GM12878 (cell line): ENCODE measurements around the gene FLRT1. TPM values are rescaled to one million over a fixed set of nuclear protein-coding genes. Genes with fewer than 3 reads are reported as not detected.

ENCODE experiments used
- ATAC-seq: fragments of 200-7000 bp; cut with Tn5 transposase; 3 replicates; pipeline ENCODE4 v1.9.1; 2020; ENCODE audit warnings: mild to moderate bottlenecking, moderate library complexity
- BruUV-seq: library from RNA; stranded (reverse); fragments of 400-500 nt; replicated peaks from 2 replicates; lab custom pipeline; 2021; lab: Mats Ljungman, UMichigan
- CTCF ChIA-PET: fragments of 300-600 bp; sonication (Branson Sonifier 250); formaldehyde crosslinking; extraction: SDS; loops from one replicate; lab custom pipeline; 2021; ENCODE audit warnings: inconsistent platforms; lab: Yijun Ruan, JAX
- POLR2A ChIA-PET: fragments of 350-600 bp; formaldehyde crosslinking; extraction: SDS; loops from one replicate; lab custom pipeline; 2021; ENCODE audit warnings: inconsistent platforms; lab: Charles Lee
- RAD21 ChIA-PET: fragments of 300-600 bp; sonication (Branson Sonifier 250); formaldehyde crosslinking; loops from one replicate; lab custom pipeline; 2023; ENCODE audit warnings: antibody characterized with exemption; ENCODE audit not compliant: unreplicated experiment; lab: Charles Lee
- SMC1A ChIA-PET: fragments of 300-600 bp; sonication (Branson Sonifier 250); formaldehyde crosslinking; loops from one replicate; lab custom pipeline; 2023; ENCODE audit not compliant: unreplicated experiment, uncharacterized antibody; lab: Charles Lee
- DNase-seq: peaks from one replicate; pipeline ENCODE4 v3.0.0-alpha.2; 2011; ENCODE audit warnings: low read depth, low spot score
- FAIRE-seq: peaks from 3 replicates; lab custom pipeline; 2011; peaks lifted over from hg19 to GRCh38; lab: Jason Lieb, UNC
- H2AFZ ChIP-seq: 2 replicates; pipeline ENCODE4 v1.6.0; 2011; ENCODE audit warnings: low read depth, low read length, control low read depth; ENCODE audit not compliant: control insufficient read depth
- H3K27ac ChIP-seq: 2 replicates; pipeline ENCODE4 v1.5.1; 2011; ENCODE audit warnings: control low read depth; ENCODE audit not compliant: control insufficient read depth, insufficient read depth
- H3K27me3 ChIP-seq, 2 experiments: replicated peaks in 1 of 2; 2 replicates each; pipeline versions ENCODE4 v1.6.0 to v1.6.1; 2011; ENCODE audit warnings: low read length in 1 of 2; ENCODE audit not compliant: control insufficient read depth in 2 of 2, insufficient read depth in 2 of 2
- H3K36me3 ChIP-seq, 2 experiments: 2 replicates each; pipeline ENCODE4 v1.5.1; 2011; ENCODE audit warnings: low read length in 1 of 2; ENCODE audit not compliant: control insufficient read depth in 2 of 2, insufficient read depth in 2 of 2
- H3K4me1 ChIP-seq: 2 replicates; pipeline ENCODE4 v1.6.1; 2011; ENCODE audit warnings: mild to moderate bottlenecking, low read length, moderate library complexity, mixed read lengths; ENCODE audit not compliant: control insufficient read depth, insufficient read depth
- H3K4me2 ChIP-seq: 2 replicates; pipeline ENCODE4 v1.6.0; 2011; ENCODE audit warnings: control low read depth; ENCODE audit not compliant: control insufficient read depth, insufficient read depth
- H3K4me3 ChIP-seq: fragments of 200-600 bp; sonication (generic); 2 replicates; pipeline ENCODE4 v1.5.1; 2016
- H3K79me2 ChIP-seq: 2 replicates; pipeline ENCODE4 v1.6.0; 2011; ENCODE audit warnings: low read length; ENCODE audit not compliant: control insufficient read depth, insufficient read depth
- H3K9ac ChIP-seq: 2 replicates; pipeline ENCODE4 v1.8.0; 2011; ENCODE audit warnings: low read length, control low read depth, mixed read lengths; ENCODE audit not compliant: control insufficient read depth, insufficient read depth
- H3K9me3 ChIP-seq: replicated peaks from 3 replicates; pipeline ENCODE4 v1.5.1; 2011; ENCODE audit warnings: mild to moderate bottlenecking, low read length; ENCODE audit not compliant: control insufficient read depth, insufficient read depth
- H4K20me1 ChIP-seq: 2 replicates; pipeline ENCODE4 v1.6.0; 2011; ENCODE audit not compliant: control insufficient read depth, insufficient read depth
- ATF7 ChIP-seq: fragments of 450-650 bp; IDR thresholded peaks from 2 replicates; pipeline ENCODE4 v1.6.1; 2016; ENCODE audit warnings: low read depth, mild to moderate bottlenecking
- CBX5 ChIP-seq: sonication (generic); IDR thresholded peaks from 2 replicates; pipeline ENCODE4 v1.6.1; 2016; ENCODE audit warnings: low read depth, moderate library complexity, mild to moderate bottlenecking, inconsistent platforms
- HDGF ChIP-seq: fragments of 450-650 bp; IDR thresholded peaks from 2 replicates; pipeline ENCODE4 v1.6.1; 2016; ENCODE audit warnings: antibody characterized with exemption
- NRF1 ChIP-seq: conservative IDR thresholded peaks from 2 replicates; pipeline ENCODE4 v1.6.1; 2011; ENCODE audit warnings: mild to moderate bottlenecking, low read depth, low read length, improper control_type of control experiment
- SP1 ChIP-seq: IDR thresholded peaks from one replicate; pipeline ENCODE4 v1.6.1; 2011; ENCODE audit warnings: low read depth, low read length
- TCF7 ChIP-seq: IDR thresholded peaks from 2 replicates; pipeline ENCODE4 v1.6.1; 2014; ENCODE audit warnings: antibody characterized with exemption, borderline replicate concordance
- ZNF384 ChIP-seq: IDR thresholded peaks from 2 replicates; pipeline ENCODE4 v1.6.1; 2012; ENCODE audit warnings: low read depth, mild to moderate bottlenecking, low read length, improper control_type of control experiment, borderline replicate concordance
- WGBS: methylation state at CpG from one replicate; pipeline ENCODE4 v1.1.6; 2016; ENCODE audit warnings: low lambda C conversion rate; ENCODE audit not compliant: insufficient replicate concordance, insufficient coverage; ENCODE audit errors: missing lambda C conversion rate; 5-methylcytosine and 5-hydroxymethylcytosine counted together
- in situ Hi-C: fragments of 300-500 bp; cut with MboI; formaldehyde crosslinking; loops from 9 replicates; pipeline ENCODE4 v1.14.3; 2018; ENCODE audit warnings: mixed read lengths
- intact Hi-C: fragments of 100-400 bp; cut with micrococcal nuclease; formaldehyde crosslinking; loops from one replicate; pipeline ENCODE4 v1.14.2; 2022; ENCODE audit not compliant: unreplicated experiment
- polyA plus RNA-seq, 11 experiments: library from polyadenylated mRNA; depleted of rRNA in 4 of 11; unstranded in 6 of 11; stranded (reverse) in 5 of 11; fragments of >200 nt; fragmentation: Nextera tagmentation in 4 of 11; fragmentation: Illumina TruSeq in 1 of 11; extraction: Ambion mirVana in 4 of 11; extraction: Trizol in 1 of 11; gene quantifications; 1 replicate in 1 of 11; 2 replicates in 10 of 11; pipeline versions ENCODE4 v1.2.1 to v1.2.3, GENCODE V29; 2011 to 2016; ENCODE audit warnings: inconsistent platforms in 2 of 11, missing spikeins in 2 of 11, low read depth in 1 of 11
- total RNA-seq, 4 experiments: library from RNA; depleted of rRNA in 3 of 4; stranded (reverse); fragments of >200 nt in 3 of 4; fragmentation: Illumina TruSeq in 1 of 4; extraction: Trizol in 1 of 4; gene quantifications; 2 replicates each; pipeline versions ENCODE4 v1.2.1 to v1.2.3, GENCODE V29; 2013 to 2021
- TF ChIP-seq, protein P1 (sequence below): fragments of 450-650 bp; IDR thresholded peaks from 2 replicates; pipeline ENCODE4 v1.6.1; 2017; ENCODE audit warnings: low read depth, mild to moderate bottlenecking, moderate library complexity
- TF ChIP-seq, protein P2 (sequence below): IDR thresholded peaks from 2 replicates; pipeline ENCODE4 v1.6.1; 2012; ENCODE audit warnings: improper control_type of control experiment, low read depth, low read length; ENCODE audit not compliant: insufficient replicate concordance

The FLRT1 gene
- total and polyA plus RNA-seq, 10 of the 15 experiments (the other 5 are each of a cell fraction or from before 2014, with no cell fraction given), result 0.10 to 0.12 TPM; not detected in 8

DNA sequence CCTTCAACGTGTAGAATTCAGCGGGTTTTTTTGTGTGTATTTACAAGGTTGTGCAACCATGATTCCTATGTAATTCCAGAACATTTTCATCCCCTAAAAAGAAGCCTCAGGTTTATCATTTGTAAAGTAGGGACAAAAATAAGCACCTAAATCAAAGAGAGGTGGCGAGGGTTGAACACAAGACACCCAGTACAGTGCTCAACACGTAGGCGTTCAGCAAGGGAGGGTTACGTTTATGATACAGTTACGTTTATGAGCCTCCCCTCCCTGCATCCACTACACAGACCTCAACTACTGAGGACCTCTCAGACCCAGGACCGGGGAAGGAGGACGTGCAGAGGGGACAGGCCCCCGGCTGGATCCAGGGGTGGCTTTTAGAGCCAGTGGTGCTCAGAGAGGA is 44.7 kb downstream of the FLRT1 start:
- BruUV-seq, result no TSS peak
- no peak for TF ChIP-seq HDGF
- TF ChIP-seq NRF1, result no peak
- TF ChIP-seq TCF7, result no peak
- no peak for TF ChIP-seq SP1
- no peak for TF ChIP-seq ZNF384
- TF ChIP-seq, protein P1, sequence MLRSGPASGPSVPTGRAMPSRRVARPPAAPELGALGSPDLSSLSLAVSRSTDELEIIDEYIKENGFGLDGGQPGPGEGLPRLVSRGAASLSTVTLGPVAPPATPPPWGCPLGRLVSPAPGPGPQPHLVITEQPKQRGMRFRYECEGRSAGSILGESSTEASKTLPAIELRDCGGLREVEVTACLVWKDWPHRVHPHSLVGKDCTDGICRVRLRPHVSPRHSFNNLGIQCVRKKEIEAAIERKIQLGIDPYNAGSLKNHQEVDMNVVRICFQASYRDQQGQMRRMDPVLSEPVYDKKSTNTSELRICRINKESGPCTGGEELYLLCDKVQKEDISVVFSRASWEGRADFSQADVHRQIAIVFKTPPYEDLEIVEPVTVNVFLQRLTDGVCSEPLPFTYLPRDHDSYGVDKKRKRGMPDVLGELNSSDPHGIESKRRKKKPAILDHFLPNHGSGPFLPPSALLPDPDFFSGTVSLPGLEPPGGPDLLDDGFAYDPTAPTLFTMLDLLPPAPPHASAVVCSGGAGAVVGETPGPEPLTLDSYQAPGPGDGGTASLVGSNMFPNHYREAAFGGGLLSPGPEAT, result no peak
- TF ChIP-seq ATF7, result no peak
- TF ChIP-seq, protein P2, sequence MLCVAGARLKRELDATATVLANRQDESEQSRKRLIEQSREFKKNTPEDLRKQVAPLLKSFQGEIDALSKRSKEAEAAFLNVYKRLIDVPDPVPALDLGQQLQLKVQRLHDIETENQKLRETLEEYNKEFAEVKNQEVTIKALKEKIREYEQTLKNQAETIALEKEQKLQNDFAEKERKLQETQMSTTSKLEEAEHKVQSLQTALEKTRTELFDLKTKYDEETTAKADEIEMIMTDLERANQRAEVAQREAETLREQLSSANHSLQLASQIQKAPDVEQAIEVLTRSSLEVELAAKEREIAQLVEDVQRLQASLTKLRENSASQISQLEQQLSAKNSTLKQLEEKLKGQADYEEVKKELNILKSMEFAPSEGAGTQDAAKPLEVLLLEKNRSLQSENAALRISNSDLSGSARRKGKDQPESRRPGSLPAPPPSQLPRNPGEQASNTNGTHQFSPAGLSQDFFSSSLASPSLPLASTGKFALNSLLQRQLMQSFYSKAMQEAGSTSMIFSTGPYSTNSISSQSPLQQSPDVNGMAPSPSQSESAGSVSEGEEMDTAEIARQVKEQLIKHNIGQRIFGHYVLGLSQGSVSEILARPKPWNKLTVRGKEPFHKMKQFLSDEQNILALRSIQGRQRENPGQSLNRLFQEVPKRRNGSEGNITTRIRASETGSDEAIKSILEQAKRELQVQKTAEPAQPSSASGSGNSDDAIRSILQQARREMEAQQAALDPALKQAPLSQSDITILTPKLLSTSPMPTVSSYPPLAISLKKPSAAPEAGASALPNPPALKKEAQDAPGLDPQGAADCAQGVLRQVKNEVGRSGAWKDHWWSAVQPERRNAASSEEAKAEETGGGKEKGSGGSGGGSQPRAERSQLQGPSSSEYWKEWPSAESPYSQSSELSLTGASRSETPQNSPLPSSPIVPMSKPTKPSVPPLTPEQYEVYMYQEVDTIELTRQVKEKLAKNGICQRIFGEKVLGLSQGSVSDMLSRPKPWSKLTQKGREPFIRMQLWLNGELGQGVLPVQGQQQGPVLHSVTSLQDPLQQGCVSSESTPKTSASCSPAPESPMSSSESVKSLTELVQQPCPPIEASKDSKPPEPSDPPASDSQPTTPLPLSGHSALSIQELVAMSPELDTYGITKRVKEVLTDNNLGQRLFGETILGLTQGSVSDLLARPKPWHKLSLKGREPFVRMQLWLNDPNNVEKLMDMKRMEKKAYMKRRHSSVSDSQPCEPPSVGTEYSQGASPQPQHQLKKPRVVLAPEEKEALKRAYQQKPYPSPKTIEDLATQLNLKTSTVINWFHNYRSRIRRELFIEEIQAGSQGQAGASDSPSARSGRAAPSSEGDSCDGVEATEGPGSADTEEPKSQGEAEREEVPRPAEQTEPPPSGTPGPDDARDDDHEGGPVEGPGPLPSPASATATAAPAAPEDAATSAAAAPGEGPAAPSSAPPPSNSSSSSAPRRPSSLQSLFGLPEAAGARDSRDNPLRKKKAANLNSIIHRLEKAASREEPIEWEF, result no peak
- TF ChIP-seq CBX5, result no peak
- TF ChIP-seq, all 136 proteins: peak for 0
- ATAC-seq (no peak), FAIRE-seq (no peak), DNase-seq (no peak)
- Histone ChIP-seq H3K4me3 (no peak overlapping the region), H4K20me1 (no peaks in the 10 kb centered on the region), H3K9ac (no peak overlapping the region), H3K4me2 (no peak overlapping the region), H3K27me3 (no peaks in the 10 kb centered on the region; a peak in 2 of 4 replicates), H3K9me3 (no peaks in the 10 kb centered on the region), H3K79me2 (no peaks in the 10 kb centered on the region), H3K4me1 (no peaks in the 10 kb centered on the region), H3K36me3 (no peaks in the 10 kb centered on the region), H3K27ac (no peak overlapping the region), H2AFZ (no peak overlapping the region)
- in situ Hi-C loops, result no loop called here
- intact Hi-C loops, result no loop called here
- ChIA-PET SMC1A (no interaction called here), RAD21 (no interaction called here), CTCF (no interaction called here), POLR2A (no interaction called here)
- WGBS, result 28% methylated on average over 10 of the region's 10 CpGs
